ENCODE results near the gene ANKLE2. TPM values are rescaled to one million over a fixed set of nuclear protein-coding genes. Genes with fewer than 3 reads are reported as not detected.

Gene ANKLE2
- total RNA-seq, 1 donor from 2014 or later = 59.1 TPM

- no peak for DNase-seq (ENCODE audit: low spot score)
- Histone ChIP-seq H2AFZ (replicated peaks) (no peak overlapping the region), H3K27ac (no peak overlapping the region), H3K4me3 (no peak overlapping the region), H3K27me3 (no peaks in the 10 kb centered on the region), H3K79me2 (ENCODE audit: low read depth) (no peaks in the 10 kb centered on the region), H3K4me1 (no peaks in the 10 kb centered on the region), H3K36me3 (peaks cover 6% of the 10 kb centered on the region), H3K9me3 (ENCODE audit: low read depth) (no peaks in the 10 kb centered on the region), H3K4me2 (no peak overlapping the region), H3F3A (ENCODE audit: low read depth) (peaks cover 10% of the 10 kb centered on the region), H3K9ac (no peak overlapping the region), H4K20me1 (ENCODE audit: low read depth) (no peaks in the 10 kb centered on the region)
- Mint-ChIP-seq H3K4me1 (no peaks in the 10 kb centered on the region), H3K27ac (no peak overlapping the region), H3K27me3 (ENCODE audit: insufficient read depth, low read depth) (peaks cover 9% of the 10 kb centered on the region), H3K9me3 (peaks cover 3% of the 10 kb centered on the region), H3K36me3 (peaks cover 57% of the 10 kb centered on the region), H3K4me3 (no peak overlapping the region)
- TF ChIP-seq EZH2phosphoT487 (IDR thresholded peaks at IDR 0.05) (no peak), CTCF (IDR thresholded peaks at IDR 0.05) (no peak), EZH2 (IDR thresholded peaks at IDR 0.05) (no peak)
Measured at GRCh38 chr12:132728502-132728901, 33.1 kb downstream of the ANKLE2 start.

- Mint-ChIP-seq H3K4me3 (no peak overlapping the region), H3K4me1 (no peaks in the 10 kb centered on the region), H3K27ac (no peak overlapping the region), H3K36me3 (peaks cover 49% of the 10 kb centered on the region), H3K27me3 (ENCODE audit: insufficient read depth, low read depth) (peaks cover 7% of the 10 kb centered on the region), H3K9me3 (peaks cover 3% of the 10 kb centered on the region)
- Histone ChIP-seq H2AFZ (replicated peaks) (no peak overlapping the region), H3F3A (ENCODE audit: low read depth) (peaks cover 10% of the 10 kb centered on the region), H3K36me3 (peaks cover 6% of the 10 kb centered on the region), H3K4me3 (no peak overlapping the region), H3K9ac (no peak overlapping the region), H3K27ac (no peak overlapping the region), H3K27me3 (no peaks in the 10 kb centered on the region), H3K4me1 (no peaks in the 10 kb centered on the region), H3K79me2 (ENCODE audit: low read depth) (no peaks in the 10 kb centered on the region), H4K20me1 (ENCODE audit: low read depth) (no peaks in the 10 kb centered on the region), H3K9me3 (ENCODE audit: low read depth) (no peaks in the 10 kb centered on the region), H3K4me2 (no peak overlapping the region)
- no peak for DNase-seq (ENCODE audit: low spot score)
- TF ChIP-seq EZH2 (IDR thresholded peaks at IDR 0.05) (no peak), CTCF (IDR thresholded peaks at IDR 0.05) (no peak), EZH2phosphoT487 (IDR thresholded peaks at IDR 0.05) (no peak)
Measured at GRCh38 chr12:132727091-132727794, 34.4 kb downstream of the ANKLE2 start.

GRCh38 chr12:132726386-132726785 is 35.2 kb downstream of the ANKLE2 start:
- no peaks in the 10 kb centered on the region for H3K27me3 ChIP-seq
- no peak overlapping the region for H3K4me3 Mint-ChIP-seq
- H3K36me3 ChIP-seq = peaks cover 3% of the 10 kb centered on the region
- peaks cover 10% of the 10 kb centered on the region for H3F3A ChIP-seq (ENCODE audit: low read depth)
- DNase-seq (ENCODE audit: low spot score) = no peak
- H3K27me3 Mint-ChIP-seq (ENCODE audit: insufficient read depth, low read depth) = peaks cover 7% of the 10 kb centered on the region
- H3K4me3 ChIP-seq = no peak overlapping the region
- H3K4me2 ChIP-seq = no peak overlapping the region
- no peaks in the 10 kb centered on the region for H3K4me1 Mint-ChIP-seq
- no peaks in the 10 kb centered on the region for H3K9me3 ChIP-seq (ENCODE audit: low read depth)
- H3K27ac Mint-ChIP-seq = no peak overlapping the region
- no peaks in the 10 kb centered on the region for H4K20me1 ChIP-seq (ENCODE audit: low read depth)
- no peaks in the 10 kb centered on the region for H3K4me1 ChIP-seq
- H3K79me2 ChIP-seq (ENCODE audit: low read depth) = no peaks in the 10 kb centered on the region
- no peak overlapping the region for H3K9ac ChIP-seq
- H3K27ac ChIP-seq = no peak overlapping the region
- TF ChIP-seq CTCF (IDR thresholded peaks at IDR 0.05) (no peak), EZH2 (IDR thresholded peaks at IDR 0.05) (no peak), EZH2phosphoT487 (IDR thresholded peaks at IDR 0.05) (no peak)
- H2AFZ ChIP-seq (replicated peaks) = no peak overlapping the region
- peaks cover 3% of the 10 kb centered on the region for H3K9me3 Mint-ChIP-seq
- peaks cover 46% of the 10 kb centered on the region for H3K36me3 Mint-ChIP-seq
